Measurements from ENCODE around the gene NCOR1.
"Not testable (repeated sequence)": the region's sequence is repeated elsewhere in the genome, so short reads cannot be mapped to it uniquely, and the experiment has no call there.

The NCOR1 gene

GRCh38 chr17:16214190-16215001, 938 bp downstream of the NCOR1 start:
- no peak for DNase-seq

GRCh38 chr17:16212793-16213192, 2.5 kb downstream of the NCOR1 start:
- no peak for DNase-seq

GRCh38 chr17:16211590-16211989, 3.7 kb downstream of the NCOR1 start:
- no peak for DNase-seq

GRCh38 chr17:16204763-16205162, 10.6 kb downstream of the NCOR1 start:
- not testable (repeated sequence) for DNase-seq

GRCh38 chr17:16202554-16203500, 12.5 kb downstream of the NCOR1 start:
- DNase-seq: not testable (repeated sequence)

- not testable (repeated sequence) for DNase-seq
These were observed 13.6 kb downstream of the NCOR1 start for GRCh38 chr17:16201693-16202131.

GRCh38 chr17:16199093-16199492, 16.2 kb downstream of the NCOR1 start:
- DNase-seq: no peak

- no peak for DNase-seq
These were observed 18.1 kb downstream of the NCOR1 start for GRCh38 chr17:16197276-16197675.

- DNase-seq: not testable (repeated sequence)
These were observed 21.0 kb downstream of the NCOR1 start for GRCh38 chr17:16194307-16194835.

- no peak for DNase-seq
These were observed 23.7 kb downstream of the NCOR1 start for GRCh38 chr17:16191604-16192003.

GRCh38 chr17:16190703-16191360, 24.5 kb downstream of the NCOR1 start:
- no peak for DNase-seq

- no peak for DNase-seq
These were observed 25.5 kb downstream of the NCOR1 start for GRCh38 chr17:16189791-16190348.

GRCh38 chr17:16187642-16188041, 27.7 kb downstream of the NCOR1 start:
- DNase-seq: no peak

- no peak for DNase-seq
These were observed 33.8 kb downstream of the NCOR1 start for GRCh38 chr17:16181581-16181980.

- DNase-seq: no peak
These were observed 36.5 kb downstream of the NCOR1 start for GRCh38 chr17:16178836-16179235.

GRCh38 chr17:16171613-16172012, 43.7 kb downstream of the NCOR1 start:
- no peak for DNase-seq

- not testable (repeated sequence) for DNase-seq
These were observed 48.6 kb downstream of the NCOR1 start for GRCh38 chr17:16166766-16167165.

GRCh38 chr17:16158714-16159113, 56.6 kb downstream of the NCOR1 start:
- DNase-seq: no peak

- no peak for DNase-seq
These were observed 59.8 kb downstream of the NCOR1 start for GRCh38 chr17:16155536-16155935.

GRCh38 chr17:16152326-16152725, 63.0 kb downstream of the NCOR1 start:
- not testable (repeated sequence) for DNase-seq

GRCh38 chr17:16150251-16150856, 65.0 kb downstream of the NCOR1 start:
- DNase-seq: no peak

GRCh38 chr17:16148596-16148995, 66.7 kb downstream of the NCOR1 start:
- no peak for DNase-seq
